SK-N-MC (cell line): Measurements from ENCODE around the gene NT5DC1.
A peak's percentile ranks its signal among the peaks of the same experiment; 100 is the strongest.

Experiments used
- EZH2 ChIP-seq: fragments of 200-600 bp; sonication (generic); IDR thresholded peaks from one replicate; pipeline ENCODE4 v1.6.1; 2017; ENCODE audit warnings: antibody characterized with exemption
- FOXP2 ChIP-seq: optimal IDR thresholded peaks from 2 replicates; pipeline ENCODE3; 2011; ENCODE audit warnings: mild to moderate bottlenecking, moderate library complexity; ENCODE audit not compliant: insufficient read depth; ENCODE audit errors: extremely low read length, control extremely low read depth
- POLR2AphosphoS5 ChIP-seq: IDR thresholded peaks from 2 replicates; pipeline ENCODE4 v1.6.1; 2012; ENCODE audit warnings: mild to moderate bottlenecking, low read depth, low read length, borderline replicate concordance

- TF ChIP-seq EZH2 (no peak), POLR2AphosphoS5 (0 out of 2 replicates have a peak, but pooled peaks have one; percentile 29), FOXP2 (no peak)
Observed at GRCh38 chr6:116251568-116252384, 151.1 kb downstream of the NT5DC1 start.
